GM12878 (cell line): ENCODE measurements around the gene CCDC88A. TPM values are rescaled to one million over a fixed set of nuclear protein-coding genes. Genes with fewer than 3 reads are reported as not detected.

Experiments used
- ATAC-seq: fragments of 200-7000 bp; cut with Tn5 transposase; 3 replicates; pipeline ENCODE4 v1.9.1; 2020; ENCODE audit warnings: mild to moderate bottlenecking, moderate library complexity
- BruUV-seq: library from RNA; stranded (reverse); fragments of 400-500 nt; replicated peaks from 2 replicates; lab custom pipeline; 2021; lab: Mats Ljungman, UMichigan
- CTCF ChIA-PET: fragments of 300-600 bp; sonication (Branson Sonifier 250); formaldehyde crosslinking; extraction: SDS; loops from one replicate; lab custom pipeline; 2021; ENCODE audit warnings: inconsistent platforms; lab: Yijun Ruan, JAX
- POLR2A ChIA-PET: fragments of 350-600 bp; formaldehyde crosslinking; extraction: SDS; loops from one replicate; lab custom pipeline; 2021; ENCODE audit warnings: inconsistent platforms; lab: Charles Lee
- RAD21 ChIA-PET: fragments of 300-600 bp; sonication (Branson Sonifier 250); formaldehyde crosslinking; loops from one replicate; lab custom pipeline; 2023; ENCODE audit warnings: antibody characterized with exemption; ENCODE audit not compliant: unreplicated experiment; lab: Charles Lee
- SMC1A ChIA-PET: fragments of 300-600 bp; sonication (Branson Sonifier 250); formaldehyde crosslinking; loops from one replicate; lab custom pipeline; 2023; ENCODE audit not compliant: unreplicated experiment, uncharacterized antibody; lab: Charles Lee
- DNase-seq: peaks from one replicate; pipeline ENCODE4 v3.0.0-alpha.2; 2011; ENCODE audit warnings: low read depth, low spot score
- FAIRE-seq: peaks from 3 replicates; lab custom pipeline; 2011; peaks lifted over from hg19 to GRCh38; lab: Jason Lieb, UNC
- H2AFZ ChIP-seq: 2 replicates; pipeline ENCODE4 v1.6.0; 2011; ENCODE audit warnings: low read depth, low read length, control low read depth; ENCODE audit not compliant: control insufficient read depth
- H3K27ac ChIP-seq: 2 replicates; pipeline ENCODE4 v1.5.1; 2011; ENCODE audit warnings: control low read depth; ENCODE audit not compliant: control insufficient read depth, insufficient read depth
- H3K27me3 ChIP-seq, 2 experiments: replicated peaks in 1 of 2; 2 replicates each; pipeline versions ENCODE4 v1.6.0 to v1.6.1; 2011; ENCODE audit warnings: low read length in 1 of 2; ENCODE audit not compliant: control insufficient read depth in 2 of 2, insufficient read depth in 2 of 2
- H3K36me3 ChIP-seq, 2 experiments: 2 replicates each; pipeline ENCODE4 v1.5.1; 2011; ENCODE audit warnings: low read length in 1 of 2; ENCODE audit not compliant: control insufficient read depth in 2 of 2, insufficient read depth in 2 of 2
- H3K4me1 ChIP-seq: 2 replicates; pipeline ENCODE4 v1.6.1; 2011; ENCODE audit warnings: mild to moderate bottlenecking, low read length, moderate library complexity, mixed read lengths; ENCODE audit not compliant: control insufficient read depth, insufficient read depth
- H3K4me2 ChIP-seq: 2 replicates; pipeline ENCODE4 v1.6.0; 2011; ENCODE audit warnings: control low read depth; ENCODE audit not compliant: control insufficient read depth, insufficient read depth
- H3K4me3 ChIP-seq: fragments of 200-600 bp; sonication (generic); 2 replicates; pipeline ENCODE4 v1.5.1; 2016
- H3K79me2 ChIP-seq: 2 replicates; pipeline ENCODE4 v1.6.0; 2011; ENCODE audit warnings: low read length; ENCODE audit not compliant: control insufficient read depth, insufficient read depth
- H3K9ac ChIP-seq: 2 replicates; pipeline ENCODE4 v1.8.0; 2011; ENCODE audit warnings: low read length, control low read depth, mixed read lengths; ENCODE audit not compliant: control insufficient read depth, insufficient read depth
- H3K9me3 ChIP-seq: replicated peaks from 3 replicates; pipeline ENCODE4 v1.5.1; 2011; ENCODE audit warnings: mild to moderate bottlenecking, low read length; ENCODE audit not compliant: control insufficient read depth, insufficient read depth
- H4K20me1 ChIP-seq: 2 replicates; pipeline ENCODE4 v1.6.0; 2011; ENCODE audit not compliant: control insufficient read depth, insufficient read depth
- CREB1 ChIP-seq: IDR thresholded peaks from 2 replicates; pipeline ENCODE4 v1.6.1; 2012; ENCODE audit warnings: low read depth, mild to moderate bottlenecking, inconsistent platforms
- IRF4 ChIP-seq: IDR thresholded peaks from 2 replicates; pipeline ENCODE4 v1.6.1; 2011; ENCODE audit warnings: low read depth, low read length
- MTA3 ChIP-seq: IDR thresholded peaks from 2 replicates; pipeline ENCODE4 v1.6.1; 2012; ENCODE audit warnings: low read length, inconsistent platforms, borderline replicate concordance
- NFXL1 ChIP-seq: fragments of 450-650 bp; IDR thresholded peaks from 2 replicates; pipeline ENCODE4 v1.6.1; 2017; ENCODE audit warnings: antibody characterized with exemption, mild to moderate bottlenecking, borderline replicate concordance
- POLR2A ChIP-seq: IDR thresholded peaks from 2 replicates; pipeline ENCODE4 v1.6.1; 2011; ENCODE audit warnings: low read depth, mild to moderate bottlenecking, low read length
- POLR2AphosphoS2 ChIP-seq: IDR thresholded peaks from 2 replicates; pipeline ENCODE4 v1.6.1; 2011; ENCODE audit warnings: low read depth, mild to moderate bottlenecking, low read length, improper control_type of control experiment, moderate library complexity
- SMAD5 ChIP-seq: IDR thresholded peaks from 2 replicates; pipeline ENCODE4 v1.6.1; 2016; ENCODE audit warnings: antibody characterized with exemption, low read depth
- SREBF1 ChIP-seq: IDR thresholded peaks from 2 replicates; pipeline ENCODE4 v1.6.1; 2012; ENCODE audit warnings: mild to moderate bottlenecking, low read length
- ZNF217 ChIP-seq: fragments of 450-650 bp; IDR thresholded peaks from 2 replicates; pipeline ENCODE4 v1.6.1; 2017; ENCODE audit warnings: antibody characterized with exemption, mild to moderate bottlenecking
- ZNF274 ChIP-seq: IDR thresholded peaks from one replicate; pipeline ENCODE4 v1.8.0; 2011; ENCODE audit not compliant: insufficient read length, insufficient read depth
- WGBS: methylation state at CpG from one replicate; pipeline ENCODE4 v1.1.6; 2016; ENCODE audit warnings: low lambda C conversion rate; ENCODE audit not compliant: insufficient replicate concordance, insufficient coverage; ENCODE audit errors: missing lambda C conversion rate; 5-methylcytosine and 5-hydroxymethylcytosine counted together
- in situ Hi-C: fragments of 300-500 bp; cut with MboI; formaldehyde crosslinking; loops from 9 replicates; pipeline ENCODE4 v1.14.3; 2018; ENCODE audit warnings: mixed read lengths
- intact Hi-C: fragments of 100-400 bp; cut with micrococcal nuclease; formaldehyde crosslinking; loops from one replicate; pipeline ENCODE4 v1.14.2; 2022; ENCODE audit not compliant: unreplicated experiment
- polyA plus RNA-seq, 11 experiments: library from polyadenylated mRNA; depleted of rRNA in 4 of 11; unstranded in 6 of 11; stranded (reverse) in 5 of 11; fragments of >200 nt; fragmentation: Nextera tagmentation in 4 of 11; fragmentation: Illumina TruSeq in 1 of 11; extraction: Ambion mirVana in 4 of 11; extraction: Trizol in 1 of 11; gene quantifications; 1 replicate in 1 of 11; 2 replicates in 10 of 11; pipeline versions ENCODE4 v1.2.1 to v1.2.3, GENCODE V29; 2011 to 2016; ENCODE audit warnings: inconsistent platforms in 2 of 11, missing spikeins in 2 of 11, low read depth in 1 of 11
- total RNA-seq, 4 experiments: library from RNA; depleted of rRNA in 3 of 4; stranded (reverse); fragments of >200 nt in 3 of 4; fragmentation: Illumina TruSeq in 1 of 4; extraction: Trizol in 1 of 4; gene quantifications; 2 replicates each; pipeline versions ENCODE4 v1.2.1 to v1.2.3, GENCODE V29; 2013 to 2021
- TF ChIP-seq, protein P1 (sequence below): fragments of 450-650 bp; formaldehyde crosslinking; IDR thresholded peaks from 2 replicates; pipeline ENCODE4 v1.5.0; 2022; ENCODE audit warnings: mild to moderate bottlenecking, missing genetic modification characterization
- TF ChIP-seq, protein P2 (sequence below): fragments of 450-650 bp; conservative IDR thresholded peaks from 2 replicates; pipeline ENCODE4 v1.6.1; 2017; ENCODE audit warnings: mild to moderate bottlenecking, moderate library complexity
- TF ChIP-seq, protein P3 (sequence below): IDR thresholded peaks from 2 replicates; pipeline ENCODE4 v1.6.1; 2012; ENCODE audit warnings: mild to moderate bottlenecking, low read depth, low read length
- TF ChIP-seq, protein P4 (sequence below): IDR thresholded peaks from 2 replicates; pipeline ENCODE4 v1.6.1; 2012; ENCODE audit warnings: low read depth, low read length, improper control_type of control experiment

CCDC88A gene
- total and polyA plus RNA-seq, 10 of the 15 experiments (the other 5 are each of a cell fraction or from before 2014, with no cell fraction given): 1.8 to 71.6 (median 45.9) TPM

DNA sequence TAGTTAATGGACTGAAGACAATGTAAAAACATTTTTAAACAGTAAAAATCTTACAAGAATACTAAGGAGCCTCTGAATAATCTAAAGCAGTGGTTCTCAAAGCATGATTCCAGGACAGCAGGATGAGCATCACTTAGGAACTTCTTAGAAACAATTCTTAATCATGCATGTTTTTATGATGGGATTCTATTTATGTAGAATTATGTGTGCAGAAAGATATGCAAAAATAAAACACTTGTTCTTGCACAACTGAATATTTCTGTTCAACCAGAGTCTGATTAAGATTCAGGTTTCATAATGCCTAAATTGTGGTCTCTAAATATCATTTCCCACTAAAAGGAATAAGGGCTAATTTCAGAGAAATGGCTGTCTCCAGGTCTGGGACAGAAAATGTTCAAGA, 81.4 kb downstream of the CCDC88A start (continued):
- TF ChIP-seq, protein P1, sequence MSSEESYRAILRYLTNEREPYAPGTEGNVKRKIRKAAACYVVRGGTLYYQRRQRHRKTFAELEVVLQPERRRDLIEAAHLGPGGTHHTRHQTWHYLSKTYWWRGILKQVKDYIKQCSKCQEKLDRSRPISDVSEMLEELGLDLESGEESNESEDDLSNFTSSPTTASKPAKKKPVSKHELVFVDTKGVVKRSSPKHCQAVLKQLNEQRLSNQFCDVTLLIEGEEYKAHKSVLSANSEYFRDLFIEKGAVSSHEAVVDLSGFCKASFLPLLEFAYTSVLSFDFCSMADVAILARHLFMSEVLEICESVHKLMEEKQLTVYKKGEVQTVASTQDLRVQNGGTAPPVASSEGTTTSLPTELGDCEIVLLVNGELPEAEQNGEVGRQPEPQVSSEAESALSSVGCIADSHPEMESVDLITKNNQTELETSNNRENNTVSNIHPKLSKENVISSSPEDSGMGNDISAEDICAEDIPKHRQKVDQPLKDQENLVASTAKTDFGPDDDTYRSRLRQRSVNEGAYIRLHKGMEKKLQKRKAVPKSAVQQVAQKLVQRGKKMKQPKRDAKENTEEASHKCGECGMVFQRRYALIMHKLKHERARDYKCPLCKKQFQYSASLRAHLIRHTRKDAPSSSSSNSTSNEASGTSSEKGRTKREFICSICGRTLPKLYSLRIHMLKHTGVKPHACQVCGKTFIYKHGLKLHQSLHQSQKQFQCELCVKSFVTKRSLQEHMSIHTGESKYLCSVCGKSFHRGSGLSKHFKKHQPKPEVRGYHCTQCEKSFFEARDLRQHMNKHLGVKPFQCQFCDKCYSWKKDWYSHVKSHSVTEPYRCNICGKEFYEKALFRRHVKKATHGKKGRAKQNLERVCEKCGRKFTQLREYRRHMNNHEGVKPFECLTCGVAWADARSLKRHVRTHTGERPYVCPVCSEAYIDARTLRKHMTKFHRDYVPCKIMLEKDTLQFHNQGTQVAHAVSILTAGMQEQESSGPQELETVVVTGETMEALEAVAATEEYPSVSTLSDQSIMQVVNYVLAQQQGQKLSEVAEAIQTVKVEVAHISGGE (CRISPR knock-in tag): no peak
- TF ChIP-seq, protein P2, sequence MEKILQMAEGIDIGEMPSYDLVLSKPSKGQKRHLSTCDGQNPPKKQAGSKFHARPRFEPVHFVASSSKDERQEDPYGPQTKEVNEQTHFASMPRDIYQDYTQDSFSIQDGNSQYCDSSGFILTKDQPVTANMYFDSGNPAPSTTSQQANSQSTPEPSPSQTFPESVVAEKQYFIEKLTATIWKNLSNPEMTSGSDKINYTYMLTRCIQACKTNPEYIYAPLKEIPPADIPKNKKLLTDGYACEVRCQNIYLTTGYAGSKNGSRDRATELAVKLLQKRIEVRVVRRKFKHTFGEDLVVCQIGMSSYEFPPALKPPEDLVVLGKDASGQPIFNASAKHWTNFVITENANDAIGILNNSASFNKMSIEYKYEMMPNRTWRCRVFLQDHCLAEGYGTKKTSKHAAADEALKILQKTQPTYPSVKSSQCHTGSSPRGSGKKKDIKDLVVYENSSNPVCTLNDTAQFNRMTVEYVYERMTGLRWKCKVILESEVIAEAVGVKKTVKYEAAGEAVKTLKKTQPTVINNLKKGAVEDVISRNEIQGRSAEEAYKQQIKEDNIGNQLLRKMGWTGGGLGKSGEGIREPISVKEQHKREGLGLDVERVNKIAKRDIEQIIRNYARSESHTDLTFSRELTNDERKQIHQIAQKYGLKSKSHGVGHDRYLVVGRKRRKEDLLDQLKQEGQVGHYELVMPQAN: no peak
- no peak for TF ChIP-seq IRF4
- no peak for TF ChIP-seq SMAD5
- TF ChIP-seq CREB1: no peak

DNA sequence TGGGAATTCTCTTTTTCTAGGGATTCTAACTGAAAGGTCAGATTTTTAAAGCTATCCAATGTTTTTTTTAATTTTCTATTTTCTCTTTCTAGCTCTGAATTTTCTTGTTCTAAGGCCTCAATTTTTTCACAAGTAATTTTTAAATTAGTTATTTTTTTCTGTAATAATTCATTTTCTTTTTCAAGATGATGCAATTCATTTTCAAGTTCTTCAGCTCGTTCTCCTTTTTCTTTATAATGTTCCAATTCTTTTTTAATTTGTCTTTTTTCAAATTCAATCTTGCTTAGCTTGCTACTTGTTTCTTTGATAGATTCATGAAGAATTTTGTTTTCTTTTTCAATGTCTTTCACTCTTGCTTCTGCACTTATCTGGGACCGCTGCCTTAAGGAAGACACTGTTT, 84.9 kb downstream of the CCDC88A start:
- CTCF ChIA-PET: interaction anchor here (0.6 to 1.1 kb wide), 2 partner anchors 31 to 247 kb away, joined by 3 read pairs; no protein-coding TSS in a partner anchor
- no peak overlapping the region for H3K9ac ChIP-seq
- RAD21 ChIA-PET: no interaction called here
- no peaks in the 10 kb centered on the region for H3K4me1 ChIP-seq
- intact Hi-C loops (no loop called here), in situ Hi-C loops (no loop called here)
- BruUV-seq: no TSS peak
- POLR2A ChIA-PET: no interaction called here
- H4K20me1 ChIP-seq: no peaks in the 10 kb centered on the region
- ATAC-seq: no peak
- no peak overlapping the region for H3K4me3 ChIP-seq
- 100% methylated on average over 2 of the region's 2 CpGs for WGBS
- H3K9me3 ChIP-seq: no peaks in the 10 kb centered on the region
- no peak overlapping the region for H2AFZ ChIP-seq
- H3K27ac ChIP-seq: no peak overlapping the region
- no peak overlapping the region for H3K4me2 ChIP-seq
- SMC1A ChIA-PET: interaction anchor here (0.6 to 2.6 kb wide), 4 partner anchors 16 to 980 kb away, joined by 3 to 7 read pairs (median 4); no protein-coding TSS in a partner anchor
- DNase-seq: no peak
- no peaks in the 10 kb centered on the region; a peak in 1 of 4 replicates for H3K36me3 ChIP-seq
- H3K27me3 ChIP-seq: no peaks in the 10 kb centered on the region
- no peaks in the 10 kb centered on the region for H3K79me2 ChIP-seq
- FAIRE-seq: no peak
- TF ChIP-seq ZNF217: no peak
- TF ChIP-seq ZNF274: no peak
- TF ChIP-seq SREBF1: no peak
- TF ChIP-seq MTA3: no peak
- TF ChIP-seq, protein P3, sequence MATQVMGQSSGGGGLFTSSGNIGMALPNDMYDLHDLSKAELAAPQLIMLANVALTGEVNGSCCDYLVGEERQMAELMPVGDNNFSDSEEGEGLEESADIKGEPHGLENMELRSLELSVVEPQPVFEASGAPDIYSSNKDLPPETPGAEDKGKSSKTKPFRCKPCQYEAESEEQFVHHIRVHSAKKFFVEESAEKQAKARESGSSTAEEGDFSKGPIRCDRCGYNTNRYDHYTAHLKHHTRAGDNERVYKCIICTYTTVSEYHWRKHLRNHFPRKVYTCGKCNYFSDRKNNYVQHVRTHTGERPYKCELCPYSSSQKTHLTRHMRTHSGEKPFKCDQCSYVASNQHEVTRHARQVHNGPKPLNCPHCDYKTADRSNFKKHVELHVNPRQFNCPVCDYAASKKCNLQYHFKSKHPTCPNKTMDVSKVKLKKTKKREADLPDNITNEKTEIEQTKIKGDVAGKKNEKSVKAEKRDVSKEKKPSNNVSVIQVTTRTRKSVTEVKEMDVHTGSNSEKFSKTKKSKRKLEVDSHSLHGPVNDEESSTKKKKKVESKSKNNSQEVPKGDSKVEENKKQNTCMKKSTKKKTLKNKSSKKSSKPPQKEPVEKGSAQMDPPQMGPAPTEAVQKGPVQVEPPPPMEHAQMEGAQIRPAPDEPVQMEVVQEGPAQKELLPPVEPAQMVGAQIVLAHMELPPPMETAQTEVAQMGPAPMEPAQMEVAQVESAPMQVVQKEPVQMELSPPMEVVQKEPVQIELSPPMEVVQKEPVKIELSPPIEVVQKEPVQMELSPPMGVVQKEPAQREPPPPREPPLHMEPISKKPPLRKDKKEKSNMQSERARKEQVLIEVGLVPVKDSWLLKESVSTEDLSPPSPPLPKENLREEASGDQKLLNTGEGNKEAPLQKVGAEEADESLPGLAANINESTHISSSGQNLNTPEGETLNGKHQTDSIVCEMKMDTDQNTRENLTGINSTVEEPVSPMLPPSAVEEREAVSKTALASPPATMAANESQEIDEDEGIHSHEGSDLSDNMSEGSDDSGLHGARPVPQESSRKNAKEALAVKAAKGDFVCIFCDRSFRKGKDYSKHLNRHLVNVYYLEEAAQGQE: no peak
- TF ChIP-seq POLR2A: no peak
- no peak for TF ChIP-seq NFXL1
- no peak for TF ChIP-seq POLR2AphosphoS2
- TF ChIP-seq, protein P4, sequence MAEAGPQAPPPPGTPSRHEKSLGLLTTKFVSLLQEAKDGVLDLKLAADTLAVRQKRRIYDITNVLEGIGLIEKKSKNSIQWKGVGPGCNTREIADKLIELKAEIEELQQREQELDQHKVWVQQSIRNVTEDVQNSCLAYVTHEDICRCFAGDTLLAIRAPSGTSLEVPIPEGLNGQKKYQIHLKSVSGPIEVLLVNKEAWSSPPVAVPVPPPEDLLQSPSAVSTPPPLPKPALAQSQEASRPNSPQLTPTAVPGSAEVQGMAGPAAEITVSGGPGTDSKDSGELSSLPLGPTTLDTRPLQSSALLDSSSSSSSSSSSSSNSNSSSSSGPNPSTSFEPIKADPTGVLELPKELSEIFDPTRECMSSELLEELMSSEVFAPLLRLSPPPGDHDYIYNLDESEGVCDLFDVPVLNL: no peak
